ENCODE data around the gene TEX14.
"Not testable (repeated sequence)": the region's sequence is repeated elsewhere in the genome, so short reads cannot be mapped to it uniquely, and the experiment has no call there.

TEX14 gene

GRCh38 chr17:58658804-58659713, 32.8 kb downstream of the TEX14 start:
- DNase-seq (ENCODE audit: low spot score): peak; percentile 70

- DNase-seq (ENCODE audit: low spot score): not testable (repeated sequence)
Observed at GRCh38 chr17:58657962-58658803, 33.7 kb downstream of the TEX14 start.

- DNase-seq (ENCODE audit: low spot score): no peak
Observed at GRCh38 chr17:58648236-58648635, 43.6 kb downstream of the TEX14 start.

- no peak for DNase-seq (ENCODE audit: low spot score)
Observed at GRCh38 chr17:58643147-58643546, 48.7 kb downstream of the TEX14 start.

- DNase-seq (ENCODE audit: low spot score): no peak
Observed at GRCh38 chr17:58641887-58642311, 49.9 kb downstream of the TEX14 start.

GRCh38 chr17:58640202-58640601, 51.6 kb downstream of the TEX14 start:
- no peak for DNase-seq (ENCODE audit: low spot score)

- DNase-seq (ENCODE audit: low spot score): no peak
Observed at GRCh38 chr17:58639681-58640080, 52.2 kb downstream of the TEX14 start.

GRCh38 chr17:58637011-58637570, 54.8 kb downstream of the TEX14 start:
- no peak for DNase-seq (ENCODE audit: low spot score)

- DNase-seq (ENCODE audit: low spot score): no peak
Observed at GRCh38 chr17:58632324-58633314, 59.2 kb downstream of the TEX14 start.

GRCh38 chr17:58631523-58632323, 60.1 kb downstream of the TEX14 start:
- DNase-seq (ENCODE audit: low spot score): peak; percentile 56

- DNase-seq (ENCODE audit: low spot score): no peak
Observed at GRCh38 chr17:58630883-58631522, 60.8 kb downstream of the TEX14 start.

GRCh38 chr17:58626905-58627304, 64.9 kb downstream of the TEX14 start:
- DNase-seq (ENCODE audit: low spot score): no peak

GRCh38 chr17:58624751-58625150, 67.1 kb downstream of the TEX14 start:
- DNase-seq (ENCODE audit: low spot score): no peak

GRCh38 chr17:58621174-58621573, 70.7 kb downstream of the TEX14 start:
- no peak for DNase-seq (ENCODE audit: low spot score)

- no peak for DNase-seq (ENCODE audit: low spot score)
Observed at GRCh38 chr17:58618336-58618735, 73.5 kb downstream of the TEX14 start.

- peak; percentile 36 for DNase-seq (ENCODE audit: low spot score)
Observed at GRCh38 chr17:58617563-58617962, 74.3 kb downstream of the TEX14 start.

GRCh38 chr17:58615768-58616659, 75.8 kb downstream of the TEX14 start:
- no peak for DNase-seq (ENCODE audit: low spot score)

GRCh38 chr17:58614859-58615459, 76.9 kb downstream of the TEX14 start:
- no peak for DNase-seq (ENCODE audit: low spot score)

- DNase-seq (ENCODE audit: low spot score): no peak
Observed at GRCh38 chr17:58611331-58611730, 80.5 kb downstream of the TEX14 start.

Data from HuH-7 (cell line).